ENCODE data around the gene C17orf50.

C17orf50 gene

GRCh38 chr17:35742496-35742895 lies 18.2 kb upstream of the C17orf50 start:
- no peak for DNase-seq (ENCODE audit: low spot score)
- TF ChIP-seq CTCF (IDR thresholded peaks at IDR 0.05; ENCODE audit: extremely low read depth, missing control alignments), result no peak

GRCh38 chr17:35742896-35743477 lies 17.7 kb upstream of the C17orf50 start:
- TF ChIP-seq CTCF (IDR thresholded peaks at IDR 0.05; ENCODE audit: extremely low read depth, missing control alignments), result no peak
- no peak for DNase-seq (ENCODE audit: low spot score)

GRCh38 chr17:35743626-35744328 lies 16.9 kb upstream of the C17orf50 start:
- no peak for TF ChIP-seq CTCF (IDR thresholded peaks at IDR 0.05; ENCODE audit: extremely low read depth, missing control alignments)

GRCh38 chr17:35744830-35745229 lies 15.9 kb upstream of the C17orf50 start:
- DNase-seq (ENCODE audit: low spot score), result peak; percentile 16

More at GRCh38 chr17:35743626-35744328, 16.9 kb upstream of the C17orf50 start:
- DNase-seq (ENCODE audit: low spot score), result peak; percentile 61

GRCh38 chr17:35745246-35745645 lies 15.4 kb upstream of the C17orf50 start:
- no peak for TF ChIP-seq CTCF (IDR thresholded peaks at IDR 0.05; ENCODE audit: extremely low read depth, missing control alignments)
- DNase-seq (ENCODE audit: low spot score), result no peak

More at GRCh38 chr17:35744830-35745229, 15.9 kb upstream of the C17orf50 start:
- no peak for TF ChIP-seq CTCF (IDR thresholded peaks at IDR 0.05; ENCODE audit: extremely low read depth, missing control alignments)

GRCh38 chr17:35745749-35746320 lies 14.9 kb upstream of the C17orf50 start:
- TF ChIP-seq CTCF (IDR thresholded peaks at IDR 0.05; ENCODE audit: extremely low read depth, missing control alignments), result no peak
- DNase-seq (ENCODE audit: low spot score), result no peak

- peak; percentile 91 for DNase-seq (ENCODE audit: low spot score)
These were observed 13.1 kb upstream of the C17orf50 start for GRCh38 chr17:35747540-35748017.

More at GRCh38 chr17:35747540-35748017, 13.1 kb upstream of the C17orf50 start:
- TF ChIP-seq CTCF (IDR thresholded peaks at IDR 0.05; ENCODE audit: extremely low read depth, missing control alignments), result peak; percentile 90
